Esophagus mucosa (tissue), 1 donor: Measurements from ENCODE around the gene CCDC33. TPM values are rescaled to one million over a fixed set of nuclear protein-coding genes. Genes with fewer than 3 reads are reported as not detected.

Source experiments
- ATAC-seq: fragments of 200-7000 bp; cut with Tn5 transposase; one replicate; pipeline ENCODE4 v1.9.1; 2020
- total RNA-seq: library from RNA; stranded (reverse); gene quantifications from one replicate; pipeline ENCODE4 v1.2.4, GENCODE V29; 2023
- donor health status: DM: yes; HTN: yes; CAD: no.

The CCDC33 gene
- total RNA-seq, 1 donor from 2014 or later: 0.32 TPM

DNA sequence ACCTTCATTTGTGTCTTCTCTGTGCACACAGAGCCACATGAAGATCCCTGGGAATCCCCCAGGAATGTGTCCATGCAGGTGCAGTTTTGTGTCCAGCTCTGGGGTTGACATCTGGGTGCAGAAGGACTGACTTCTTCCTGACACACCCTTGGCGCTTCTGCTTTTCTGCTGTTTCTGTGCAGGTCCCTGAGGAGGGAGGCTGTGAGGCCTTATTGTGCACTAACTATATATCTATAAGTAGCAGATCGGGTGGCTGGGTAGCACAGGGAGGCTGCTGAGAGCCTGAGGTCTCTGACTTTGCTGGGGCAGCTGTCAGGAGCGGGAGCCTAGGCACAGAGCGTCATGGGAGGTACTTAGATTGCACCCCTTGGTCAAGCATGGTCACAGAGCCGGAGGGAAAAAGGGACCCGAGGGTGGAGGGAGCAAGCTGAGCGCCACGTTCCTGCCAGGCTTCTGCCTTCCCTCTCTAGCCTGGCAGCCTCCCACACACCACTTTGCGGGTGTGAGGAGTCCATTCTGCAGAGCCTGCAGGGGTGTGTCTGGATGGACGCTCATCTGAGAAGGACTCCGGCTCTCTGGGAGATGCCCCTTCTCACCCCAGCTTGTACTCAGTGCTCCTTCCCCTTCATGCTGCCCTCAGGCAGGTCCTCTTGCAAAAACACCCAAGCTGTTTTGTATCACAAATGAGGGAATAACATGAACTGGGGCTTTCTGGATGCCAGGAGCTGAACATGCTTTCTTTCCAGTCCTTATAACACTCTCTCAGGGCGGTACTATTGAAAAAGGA, 23.9 kb downstream of the CCDC33 start:
- no peak for ATAC-seq

DNA sequence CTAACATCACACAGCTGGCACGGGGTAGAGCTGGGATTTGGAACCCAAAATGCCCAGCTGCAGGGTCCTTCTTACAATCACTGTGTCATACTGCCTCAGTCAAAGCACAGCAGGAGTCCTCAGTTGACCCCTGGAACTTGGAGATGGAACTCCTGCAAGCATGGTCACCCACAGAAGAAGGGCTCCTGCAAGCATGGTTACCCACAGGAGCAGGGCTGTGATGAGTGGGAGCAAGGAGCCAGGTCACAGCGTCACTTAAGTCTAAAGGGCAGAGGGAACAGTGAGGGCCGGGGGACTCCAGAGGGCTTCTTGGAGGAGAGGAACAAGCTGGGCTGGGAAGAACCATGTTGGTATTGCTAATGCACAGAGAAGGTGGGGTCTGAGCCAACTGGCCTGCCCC, 24.9 kb downstream of the CCDC33 start:
- ATAC-seq: no peak

DNA sequence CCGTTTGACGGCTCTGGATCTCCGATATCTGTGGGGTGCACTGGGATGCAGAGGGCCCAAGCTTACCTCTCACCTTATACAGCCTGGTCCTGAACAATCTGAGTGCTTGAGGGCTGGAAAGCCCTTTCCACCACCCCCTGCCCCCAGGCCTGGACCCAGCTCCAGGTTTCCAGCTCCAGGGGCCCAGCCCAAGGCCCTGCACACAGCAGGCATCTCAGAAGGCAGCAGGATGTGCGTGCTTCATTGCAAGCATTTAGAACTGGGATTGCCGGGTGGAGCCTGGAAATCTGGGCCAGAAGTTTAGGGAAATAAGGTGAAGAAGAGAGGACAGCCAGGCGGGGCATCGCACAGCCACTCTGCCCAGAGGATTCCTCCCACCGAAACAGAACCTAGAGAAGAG, 25.6 kb downstream of the CCDC33 start:
- ATAC-seq: no peak

DNA sequence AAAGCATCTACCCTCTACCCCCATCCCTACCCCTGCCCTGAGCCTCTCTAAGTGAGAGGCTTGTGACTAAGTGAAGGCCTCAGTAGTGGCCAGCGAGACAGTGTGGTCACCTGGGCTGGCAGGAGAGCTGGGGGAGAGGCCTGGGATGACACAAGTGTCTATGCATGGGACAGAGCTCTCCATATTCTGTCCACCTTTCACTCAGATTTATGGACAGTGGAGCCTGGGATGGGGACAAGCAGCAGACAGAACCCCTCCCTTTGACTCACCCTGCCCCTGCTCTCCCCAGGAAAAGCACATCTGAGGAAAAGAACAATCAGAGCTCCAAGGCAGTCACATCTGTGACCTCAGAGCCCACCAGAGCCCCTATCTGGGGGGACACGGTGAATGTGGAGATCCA, 26.0 kb downstream of the CCDC33 start:
- no peak for ATAC-seq

DNA sequence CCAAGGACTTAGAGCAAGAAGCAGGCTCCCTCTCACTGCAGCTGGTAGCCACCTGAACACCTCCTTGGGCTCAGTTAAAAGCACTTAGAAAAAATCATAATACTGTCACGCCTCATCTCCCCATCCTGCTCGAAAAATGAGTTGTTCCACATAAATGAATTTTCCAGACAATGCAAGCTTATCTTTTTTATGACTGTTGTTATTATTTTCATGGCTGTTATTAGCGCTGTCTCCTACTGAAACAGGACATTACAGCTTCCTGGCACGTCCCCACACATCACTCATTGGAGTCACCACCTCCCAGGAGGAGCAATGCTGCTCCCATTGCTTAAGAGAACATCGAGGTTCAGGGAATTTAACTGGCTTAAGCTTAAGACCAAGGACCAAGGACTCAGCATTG, 26.5 kb downstream of the CCDC33 start:
- no peak for ATAC-seq

DNA sequence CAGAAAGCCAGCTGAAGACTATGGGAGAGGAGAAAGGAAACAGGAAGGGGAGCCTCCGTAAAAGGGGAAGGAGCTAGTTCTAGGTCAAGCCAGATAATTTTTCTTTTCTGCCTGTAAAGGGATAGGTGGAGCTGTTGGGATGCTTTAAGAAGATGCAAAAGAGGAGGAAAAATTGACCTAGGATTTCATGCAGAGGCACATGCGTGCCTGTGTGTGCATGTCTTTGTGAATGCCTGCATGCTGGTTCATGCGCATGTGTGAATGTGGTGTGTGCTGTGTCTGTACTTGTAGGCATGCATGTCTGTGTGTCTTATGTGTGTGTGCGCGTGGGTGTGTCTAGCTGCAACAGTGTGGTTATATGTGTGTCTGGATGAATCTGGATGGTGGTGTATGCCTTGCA, 27.3 kb downstream of the CCDC33 start:
- no peak for ATAC-seq

DNA sequence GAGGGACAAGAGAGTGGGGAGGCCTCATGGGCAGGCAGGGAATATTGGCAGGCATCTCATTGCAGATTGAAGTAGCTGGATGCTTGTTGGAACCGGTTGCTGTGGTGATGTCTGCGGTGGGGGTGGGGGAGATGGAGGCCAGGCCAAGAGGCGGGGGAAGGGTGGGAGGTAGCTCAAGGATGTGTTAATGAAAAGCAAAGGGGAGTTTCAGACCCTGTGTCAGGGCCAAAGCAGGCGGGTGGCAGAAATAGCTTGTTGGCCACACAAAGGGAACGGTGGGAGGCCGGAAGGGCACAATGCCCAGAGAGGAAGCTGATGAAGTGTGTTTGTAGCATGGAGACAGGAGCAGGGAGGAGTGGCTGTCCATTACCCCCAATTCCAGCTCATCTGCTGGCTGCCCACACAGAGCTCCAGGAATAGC, 28.0 kb downstream of the CCDC33 start:
- ATAC-seq: no peak

DNA sequence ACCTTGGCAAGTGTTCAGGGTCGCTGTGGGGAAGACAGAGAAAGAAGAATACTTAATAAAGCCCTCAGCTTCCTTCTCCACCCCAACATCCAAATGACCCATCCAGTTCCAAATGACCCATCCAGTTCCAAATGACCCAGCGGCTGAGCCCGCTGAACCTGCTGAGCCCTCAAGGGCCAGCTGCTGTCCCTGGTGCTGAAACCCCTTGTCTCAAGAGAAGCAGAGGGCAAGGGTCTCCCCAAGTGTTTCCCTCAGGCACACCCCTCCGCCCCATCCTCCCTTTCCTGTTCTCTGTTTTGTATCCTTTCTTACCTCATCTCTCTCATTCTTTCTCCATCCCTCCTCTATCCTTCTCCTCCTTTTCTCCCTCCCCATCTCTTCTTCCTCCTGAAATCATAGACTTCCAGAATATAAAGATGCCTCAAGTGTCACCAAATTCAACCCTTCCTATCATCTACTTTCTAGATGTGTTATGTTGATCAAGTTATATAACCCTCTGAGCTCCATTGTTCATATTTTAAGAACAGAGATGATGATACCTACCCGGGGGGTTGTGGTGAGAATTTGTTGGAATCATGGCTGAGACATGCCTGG, 29.0 kb downstream of the CCDC33 start:
- no peak for ATAC-seq

DNA sequence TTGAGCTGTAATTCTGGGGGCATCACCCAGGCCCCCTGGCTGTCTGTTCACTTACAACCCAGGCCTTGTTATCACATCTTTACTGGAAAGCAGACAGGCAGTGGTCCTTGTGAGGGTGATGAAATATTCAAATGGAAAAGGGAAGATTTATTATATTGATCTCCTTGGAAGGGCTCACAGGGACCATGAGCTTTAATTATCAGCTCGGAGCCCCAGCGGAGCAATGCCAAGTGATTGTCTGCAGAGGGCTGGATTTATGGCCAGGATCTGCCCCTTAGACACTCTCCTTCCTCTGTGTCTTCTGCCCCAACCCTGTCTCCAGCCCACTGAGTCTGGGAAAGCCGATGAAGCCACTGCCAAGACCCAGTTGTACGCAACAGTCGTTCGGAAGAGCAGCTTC, 31.9 kb downstream of the CCDC33 start:
- no peak for ATAC-seq

DNA sequence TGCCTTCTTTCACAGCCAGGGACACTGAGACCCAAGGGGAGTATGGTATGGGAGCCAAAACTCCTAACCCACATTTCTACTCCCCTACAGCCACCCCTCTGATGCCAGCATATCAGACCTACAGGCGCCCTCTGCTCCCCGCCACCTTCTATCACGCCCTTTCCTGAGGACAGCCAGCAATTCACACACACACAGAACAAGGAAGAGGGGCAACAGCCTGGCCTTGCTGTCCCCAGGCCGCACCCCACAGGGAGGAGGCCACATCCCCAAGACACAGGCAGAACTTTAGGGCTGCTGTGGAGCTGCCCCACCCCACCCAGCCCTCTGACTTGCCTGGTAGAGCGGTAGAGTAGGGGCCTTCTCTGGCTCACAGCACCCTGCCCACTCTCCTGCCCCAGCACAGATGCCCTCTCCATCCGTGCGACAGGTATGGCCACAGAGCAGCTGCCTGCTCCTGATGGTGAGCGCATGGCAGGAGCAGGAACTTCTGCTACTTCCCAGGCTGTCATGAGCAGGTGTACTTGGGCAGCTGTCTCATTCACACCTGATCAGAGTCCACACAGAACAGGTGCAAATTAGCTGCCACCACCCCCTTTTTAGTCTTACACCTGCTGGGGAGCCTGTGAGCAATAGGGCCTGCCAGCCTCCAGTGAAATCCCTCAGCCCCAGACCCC, 33.4 kb downstream of the CCDC33 start:
- ATAC-seq: no peak

DNA sequence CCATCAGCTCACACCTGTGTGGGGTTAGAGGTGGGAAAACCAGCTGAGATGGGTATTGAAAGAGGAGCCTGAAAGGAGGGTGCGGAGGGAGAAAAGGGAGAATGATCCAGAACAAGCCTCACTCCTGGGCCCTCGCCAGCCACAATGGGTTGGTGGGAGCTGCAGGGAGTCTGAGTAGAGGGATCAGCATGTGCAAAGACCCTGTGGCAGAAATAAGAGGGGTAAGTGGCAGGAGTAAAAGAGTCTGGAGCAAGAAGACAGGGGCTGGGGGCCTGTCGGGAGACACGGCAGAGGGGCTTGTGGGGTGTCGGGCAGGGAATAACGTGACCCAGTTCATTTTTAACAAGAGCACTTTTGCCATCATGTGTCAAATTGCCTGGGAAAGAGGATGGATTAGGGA, 34.0 kb downstream of the CCDC33 start:
- ATAC-seq: no peak

DNA sequence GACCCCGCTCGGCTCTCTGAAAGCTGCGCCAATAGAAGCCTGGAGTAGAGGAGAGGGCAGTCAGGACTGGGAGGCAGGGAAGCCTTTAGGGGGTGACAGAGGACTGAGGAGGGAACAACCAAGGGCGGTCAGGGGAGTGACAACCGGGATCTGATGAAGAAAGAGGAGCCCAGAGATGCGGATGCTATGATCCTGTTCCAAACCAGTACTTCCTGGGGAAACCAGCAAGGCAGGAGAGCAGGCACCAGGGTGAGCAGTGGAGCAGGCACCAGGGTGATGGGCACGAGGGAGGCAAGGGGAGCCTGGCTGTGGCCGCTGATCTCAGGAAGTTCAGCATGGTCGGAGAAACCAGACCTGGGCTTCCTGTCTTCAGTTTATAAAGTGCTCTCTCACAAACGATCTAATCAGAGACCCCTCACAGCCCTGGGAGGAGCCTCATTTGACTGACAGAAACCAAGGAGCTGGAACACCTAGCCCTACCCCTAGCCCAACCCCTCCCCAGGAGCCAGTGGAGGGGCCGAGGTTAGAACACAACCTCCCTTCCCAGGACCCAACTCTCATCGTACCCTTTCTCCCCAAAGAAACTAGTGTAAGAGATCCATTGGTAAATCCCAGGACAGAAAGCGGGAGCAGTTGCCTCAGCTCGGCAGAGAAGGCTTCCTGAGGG, 34.9 kb downstream of the CCDC33 start:
- no peak for ATAC-seq

DNA sequence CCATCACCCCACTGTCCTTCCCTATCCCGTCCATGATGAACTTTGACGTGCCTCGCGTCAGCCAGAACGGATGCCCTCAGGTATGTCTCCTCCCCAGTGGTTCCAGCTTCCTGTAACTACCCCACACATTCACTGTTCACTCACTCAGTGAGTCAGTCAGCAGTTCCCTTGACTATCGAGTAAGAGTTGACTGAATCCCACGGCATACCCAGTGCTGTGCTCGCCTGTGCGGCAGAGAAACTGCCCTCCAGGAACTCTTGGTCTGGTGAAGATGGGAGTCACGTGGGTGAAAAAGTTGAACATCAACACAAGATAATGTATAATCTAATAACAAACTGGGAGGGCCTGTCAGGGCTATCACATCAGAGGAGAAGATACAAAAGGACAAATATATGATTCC, 36.7 kb downstream of the CCDC33 start:
- ATAC-seq: no peak

DNA sequence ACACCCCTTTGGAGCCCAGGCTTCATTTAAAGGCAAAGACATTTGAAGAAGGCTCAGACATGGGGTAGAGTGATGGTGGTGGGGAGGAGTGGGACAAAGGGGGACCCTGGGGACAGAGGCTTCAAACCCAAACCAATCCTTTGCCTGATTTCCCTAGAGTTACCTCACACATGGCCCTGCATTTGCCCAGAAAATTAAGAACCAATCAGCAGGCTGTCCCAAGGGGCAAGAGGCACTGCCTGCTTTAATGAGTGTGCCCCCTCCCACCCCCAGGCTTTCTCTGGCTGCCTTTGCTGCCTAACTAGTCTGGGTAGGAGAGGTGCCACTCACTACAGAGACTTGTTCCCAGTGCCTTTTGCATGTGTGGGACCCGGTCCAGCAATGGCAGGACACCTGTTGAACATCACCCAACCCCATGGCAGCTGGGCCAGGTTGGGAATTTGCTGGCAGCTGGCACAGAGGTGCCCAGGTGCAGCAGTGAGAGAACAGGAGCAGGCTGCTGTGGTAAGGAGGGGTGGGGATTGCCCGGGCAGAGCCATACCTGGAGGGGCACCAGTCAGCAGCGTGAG, 38.4 kb downstream of the CCDC33 start:
- ATAC-seq: no peak

DNA sequence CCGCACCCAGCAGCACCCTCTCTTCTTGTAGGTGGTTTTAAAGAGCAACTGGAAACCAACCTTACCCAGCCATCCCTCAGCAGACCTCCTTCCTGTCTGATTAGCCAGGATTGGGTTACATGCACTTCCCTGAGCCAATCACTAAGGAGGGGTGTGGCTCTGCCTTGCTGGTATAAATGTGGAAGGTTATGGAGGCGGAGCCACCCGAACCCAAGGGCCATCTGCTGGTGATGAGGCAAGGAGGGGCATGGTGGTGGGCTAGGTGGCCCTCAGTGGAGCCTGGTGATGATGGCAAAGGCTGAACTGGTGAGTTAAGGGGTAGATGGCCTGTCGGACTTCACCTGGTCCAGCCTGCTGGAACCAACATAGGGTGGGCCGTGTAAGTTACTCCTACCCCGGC, 39.8 kb downstream of the CCDC33 start:
- no peak for ATAC-seq

DNA sequence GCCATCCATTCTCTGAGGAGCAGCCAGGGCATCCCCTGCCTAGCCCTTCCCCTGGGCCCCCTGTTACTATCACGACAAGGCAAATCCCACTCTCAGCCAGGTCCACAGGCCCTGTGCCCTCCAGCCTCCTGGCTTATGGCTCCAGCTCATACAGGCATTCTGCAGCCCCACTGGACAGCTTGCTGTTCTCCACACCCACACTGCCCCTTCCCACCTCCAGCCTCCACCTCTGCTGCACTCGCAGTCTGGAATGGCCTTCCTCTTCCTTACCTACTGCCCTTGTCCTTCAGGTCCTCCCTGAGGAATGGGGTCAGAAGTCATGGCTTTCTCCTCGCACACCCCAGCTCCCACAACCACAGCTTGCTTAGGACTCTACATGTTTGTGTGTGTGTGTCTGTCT, 40.4 kb downstream of the CCDC33 start:
- ATAC-seq: no peak

DNA sequence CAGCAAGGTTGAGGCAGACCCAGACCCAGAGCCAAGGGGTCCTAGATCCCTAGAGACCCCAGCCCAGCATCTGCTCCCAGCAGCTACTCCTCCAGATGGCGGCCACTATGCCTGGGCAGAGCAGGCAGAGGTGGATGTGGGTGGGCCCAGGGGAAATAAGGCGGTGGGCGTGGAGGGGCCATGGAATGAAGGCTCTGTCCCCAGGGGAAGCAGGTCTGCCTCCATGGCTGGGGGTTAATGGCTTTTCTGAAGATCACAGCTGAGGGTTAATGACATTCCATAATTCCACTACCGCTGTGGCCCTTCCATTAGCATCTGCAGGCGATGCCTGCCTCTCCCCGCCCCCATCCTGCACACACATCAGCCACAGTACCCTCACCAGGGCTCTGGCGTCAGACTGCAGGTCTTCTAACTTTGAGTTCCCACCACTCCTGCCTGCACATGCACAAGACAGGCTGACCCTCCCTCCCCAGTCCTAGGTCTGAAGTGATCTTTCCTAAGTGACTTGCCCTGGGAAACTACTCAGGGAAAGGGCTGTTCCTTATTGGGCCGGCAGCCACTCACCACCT, 41.2 kb downstream of the CCDC33 start:
- ATAC-seq: no peak

DNA sequence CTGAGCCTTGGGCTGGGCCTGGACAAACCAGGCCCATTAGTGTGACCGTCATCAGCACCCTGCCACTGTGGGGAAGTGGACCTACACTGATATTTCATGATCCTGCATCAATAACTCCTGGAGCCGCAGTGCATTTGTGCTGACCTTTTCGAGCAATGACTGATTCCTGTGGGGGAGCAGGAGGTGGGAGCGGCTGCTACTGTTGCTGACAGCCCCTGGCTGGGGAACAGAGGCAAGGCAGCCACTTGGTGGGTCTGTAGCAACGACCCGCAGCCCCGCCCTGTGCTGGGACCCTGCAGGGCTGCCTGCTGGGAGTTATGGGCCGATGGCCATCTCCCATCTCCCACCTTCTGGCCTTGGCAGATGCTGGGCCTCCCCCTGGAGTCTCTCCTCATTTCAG, 42.1 kb downstream of the CCDC33 start:
- no peak for ATAC-seq

DNA sequence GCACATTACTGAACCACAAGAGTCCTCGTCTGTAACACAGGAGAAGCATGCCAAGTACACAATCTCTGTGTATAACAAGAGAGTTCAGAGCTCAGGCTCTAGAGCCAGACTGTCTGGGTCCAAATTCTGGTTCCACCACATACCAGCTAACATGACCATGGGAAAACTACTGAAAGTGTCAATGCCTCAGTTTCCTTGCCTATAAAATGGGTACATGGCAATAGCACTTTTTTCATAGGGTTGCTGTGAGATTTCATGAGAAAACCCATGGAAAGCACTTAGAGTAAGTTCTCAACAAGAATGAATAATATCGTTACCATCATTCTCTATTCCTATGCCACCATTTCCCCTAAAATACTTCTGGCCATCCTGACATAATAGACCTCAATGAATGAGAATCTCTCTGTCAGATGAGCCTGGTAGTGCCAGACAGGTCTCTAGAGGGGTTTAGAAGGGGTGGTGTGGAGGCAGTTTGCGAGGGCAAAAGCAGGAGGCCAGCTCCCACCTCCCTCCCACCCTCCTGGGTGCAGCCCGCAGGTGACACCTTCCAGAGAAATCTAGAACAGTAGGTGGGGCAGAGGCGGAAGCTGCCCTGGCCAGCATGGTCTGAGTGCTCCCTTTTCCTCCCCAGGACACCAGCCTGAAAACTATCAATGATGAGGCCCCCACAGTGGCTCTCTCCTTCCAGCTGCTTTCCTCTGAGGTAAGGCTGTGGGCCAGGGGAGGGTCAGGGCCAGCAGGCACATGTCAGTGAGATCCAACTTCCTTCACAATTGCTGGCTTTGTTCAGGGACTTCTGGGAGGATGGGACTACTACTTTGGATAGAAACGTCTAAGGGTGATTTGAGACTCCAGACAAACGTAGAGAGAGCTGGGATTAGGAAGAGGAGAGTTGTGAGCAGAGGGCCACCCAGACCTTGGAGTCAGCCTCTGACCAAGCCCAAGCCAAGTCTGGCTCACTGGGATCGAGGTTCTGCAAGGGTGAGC, 45.3 kb downstream of the CCDC33 start:
- no peak for ATAC-seq

DNA sequence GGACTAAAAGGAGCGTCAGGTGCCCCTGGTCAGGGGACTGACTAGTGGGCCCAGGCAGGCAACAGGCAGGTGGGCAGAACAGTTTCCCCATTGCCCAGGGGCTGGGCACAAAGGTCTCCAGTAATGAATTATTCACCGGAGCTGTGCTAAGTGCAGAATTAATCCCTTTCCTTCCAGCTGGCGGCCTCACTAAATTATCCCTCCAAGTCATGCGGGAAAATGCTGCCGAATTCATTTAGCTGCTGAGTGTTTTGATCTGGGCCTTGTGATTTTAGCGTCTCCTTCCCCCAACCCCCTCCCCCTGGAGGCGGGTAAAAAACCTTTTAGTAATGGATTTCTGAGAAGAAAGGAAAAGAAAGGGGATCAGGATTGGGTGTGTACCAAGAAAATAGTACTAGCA, 47.2 kb downstream of the CCDC33 start:
- no peak for ATAC-seq

DNA sequence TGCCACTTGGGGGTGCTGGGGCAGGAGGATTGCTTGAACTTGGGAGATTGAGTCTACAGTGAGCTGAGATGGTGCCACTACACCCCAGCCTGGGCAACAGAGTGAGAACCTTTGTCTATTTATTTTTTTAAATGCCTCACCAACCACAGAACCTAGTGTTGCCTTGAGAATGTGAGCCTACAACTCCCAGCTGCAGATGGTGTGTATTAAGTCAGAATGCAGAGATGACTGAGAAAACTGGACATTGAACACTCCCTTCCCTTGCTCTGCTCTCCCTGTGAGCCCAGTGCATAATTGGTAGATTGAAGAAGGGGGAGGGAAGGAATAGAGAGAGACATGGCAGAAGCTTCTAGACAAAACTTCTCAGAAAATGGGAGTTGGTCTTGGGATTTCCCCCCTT, 53.5 kb downstream of the CCDC33 start:
- ATAC-seq: no peak

DNA sequence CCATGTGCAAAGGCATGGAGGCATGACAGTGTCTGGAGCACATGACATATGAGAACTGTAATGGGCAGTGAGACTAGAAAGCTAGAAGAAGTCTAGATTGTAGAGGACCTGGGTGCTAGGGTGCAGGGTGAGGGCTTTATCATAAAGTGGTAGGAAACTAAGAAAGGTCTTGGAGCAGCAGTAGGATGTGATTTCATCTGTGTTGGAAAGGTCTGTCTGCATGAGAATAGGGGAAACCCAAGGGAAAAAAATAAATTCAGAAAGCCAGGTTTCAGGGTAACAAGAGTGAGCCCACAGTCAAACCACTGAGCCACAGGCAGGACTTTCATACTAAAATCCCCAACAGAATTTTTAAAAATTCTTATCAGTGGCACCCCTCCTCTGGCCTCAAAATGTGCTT, 54.5 kb downstream of the CCDC33 start:
- ATAC-seq: no peak
